WERI-Rb-1 (cell line): Measurements from ENCODE around the gene RALA.

Source experiments
- DNase-seq: peaks from one replicate; pipeline ENCODE4 v3.0.0-alpha.2; 2020
- H3K27ac ChIP-seq: fragments of 250-450 bp; sonication (Bioruptor Pico); 2 replicates; pipeline ENCODE4 v1.5.1; 2020; ENCODE audit warnings: mild to moderate bottlenecking, moderate library complexity
- H3K27me3 ChIP-seq: fragments of 250-450 bp; sonication (Bioruptor Pico); 2 replicates; pipeline ENCODE4 v1.5.1; 2021; ENCODE audit warnings: mild to moderate bottlenecking, low read depth, moderate library complexity; ENCODE audit not compliant: insufficient read depth, severe bottlenecking
- H3K36me3 ChIP-seq: fragments of 250-450 bp; sonication (Bioruptor Pico); 2 replicates; pipeline ENCODE4 v1.5.1; 2020; ENCODE audit warnings: mild to moderate bottlenecking, moderate library complexity
- H3K4me3 ChIP-seq: 2 replicates; pipeline ENCODE4 v1.5.1; 2011; ENCODE audit warnings: low read depth, mild to moderate bottlenecking, control low read depth, low read length
- H3K9me3 ChIP-seq: fragments of 250-450 bp; sonication (Bioruptor Pico); 2 replicates; pipeline ENCODE4 v1.5.1; 2021; ENCODE audit warnings: mild to moderate bottlenecking, moderate library complexity; ENCODE audit not compliant: severe bottlenecking
- TF ChIP-seq, protein P1 (sequence below): IDR thresholded peaks from 2 replicates; pipeline ENCODE4 v1.5.1; 2011; ENCODE audit warnings: low read depth, mild to moderate bottlenecking, control low read depth, inconsistent platforms, low read length

The RALA gene

DNA sequence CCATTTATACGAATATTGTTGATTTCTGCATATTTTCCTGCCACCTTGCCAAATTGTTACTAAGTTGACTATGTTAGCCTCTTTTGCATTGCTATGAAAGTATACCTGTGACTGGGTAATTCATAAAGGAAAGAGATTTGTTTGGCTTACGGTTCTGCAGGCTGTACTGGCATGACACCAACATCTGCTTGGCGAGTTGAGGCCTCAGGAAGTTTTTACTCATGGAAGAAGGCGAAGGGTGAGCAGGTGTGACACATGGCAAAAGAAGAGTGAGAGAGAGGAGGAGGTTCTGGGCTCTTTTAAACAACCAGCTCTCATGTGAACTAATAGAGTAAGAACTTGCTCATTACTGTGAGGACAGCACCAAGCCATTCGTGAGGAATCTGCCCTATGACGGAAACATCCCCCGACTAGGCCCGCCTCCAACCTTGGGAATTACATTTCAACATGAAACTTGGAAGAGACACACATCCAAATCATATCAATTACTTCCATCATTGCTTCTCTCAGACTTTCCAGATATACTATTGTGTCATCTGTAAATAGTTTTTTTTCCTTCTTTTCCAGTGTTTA lies 8.4 kb downstream of the RALA start:
- no peak for DNase-seq
- H3K27me3 ChIP-seq: no peaks in the 10 kb centered on the region
- no peaks in the 10 kb centered on the region for H3K9me3 ChIP-seq
- peaks cover 25% of the 10 kb centered on the region for H3K36me3 ChIP-seq
- no peak overlapping the region for H3K27ac ChIP-seq
- H3K4me3 ChIP-seq: no peak overlapping the region
- TF ChIP-seq, protein P1, sequence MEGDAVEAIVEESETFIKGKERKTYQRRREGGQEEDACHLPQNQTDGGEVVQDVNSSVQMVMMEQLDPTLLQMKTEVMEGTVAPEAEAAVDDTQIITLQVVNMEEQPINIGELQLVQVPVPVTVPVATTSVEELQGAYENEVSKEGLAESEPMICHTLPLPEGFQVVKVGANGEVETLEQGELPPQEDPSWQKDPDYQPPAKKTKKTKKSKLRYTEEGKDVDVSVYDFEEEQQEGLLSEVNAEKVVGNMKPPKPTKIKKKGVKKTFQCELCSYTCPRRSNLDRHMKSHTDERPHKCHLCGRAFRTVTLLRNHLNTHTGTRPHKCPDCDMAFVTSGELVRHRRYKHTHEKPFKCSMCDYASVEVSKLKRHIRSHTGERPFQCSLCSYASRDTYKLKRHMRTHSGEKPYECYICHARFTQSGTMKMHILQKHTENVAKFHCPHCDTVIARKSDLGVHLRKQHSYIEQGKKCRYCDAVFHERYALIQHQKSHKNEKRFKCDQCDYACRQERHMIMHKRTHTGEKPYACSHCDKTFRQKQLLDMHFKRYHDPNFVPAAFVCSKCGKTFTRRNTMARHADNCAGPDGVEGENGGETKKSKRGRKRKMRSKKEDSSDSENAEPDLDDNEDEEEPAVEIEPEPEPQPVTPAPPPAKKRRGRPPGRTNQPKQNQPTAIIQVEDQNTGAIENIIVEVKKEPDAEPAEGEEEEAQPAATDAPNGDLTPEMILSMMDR: no peak

DNA sequence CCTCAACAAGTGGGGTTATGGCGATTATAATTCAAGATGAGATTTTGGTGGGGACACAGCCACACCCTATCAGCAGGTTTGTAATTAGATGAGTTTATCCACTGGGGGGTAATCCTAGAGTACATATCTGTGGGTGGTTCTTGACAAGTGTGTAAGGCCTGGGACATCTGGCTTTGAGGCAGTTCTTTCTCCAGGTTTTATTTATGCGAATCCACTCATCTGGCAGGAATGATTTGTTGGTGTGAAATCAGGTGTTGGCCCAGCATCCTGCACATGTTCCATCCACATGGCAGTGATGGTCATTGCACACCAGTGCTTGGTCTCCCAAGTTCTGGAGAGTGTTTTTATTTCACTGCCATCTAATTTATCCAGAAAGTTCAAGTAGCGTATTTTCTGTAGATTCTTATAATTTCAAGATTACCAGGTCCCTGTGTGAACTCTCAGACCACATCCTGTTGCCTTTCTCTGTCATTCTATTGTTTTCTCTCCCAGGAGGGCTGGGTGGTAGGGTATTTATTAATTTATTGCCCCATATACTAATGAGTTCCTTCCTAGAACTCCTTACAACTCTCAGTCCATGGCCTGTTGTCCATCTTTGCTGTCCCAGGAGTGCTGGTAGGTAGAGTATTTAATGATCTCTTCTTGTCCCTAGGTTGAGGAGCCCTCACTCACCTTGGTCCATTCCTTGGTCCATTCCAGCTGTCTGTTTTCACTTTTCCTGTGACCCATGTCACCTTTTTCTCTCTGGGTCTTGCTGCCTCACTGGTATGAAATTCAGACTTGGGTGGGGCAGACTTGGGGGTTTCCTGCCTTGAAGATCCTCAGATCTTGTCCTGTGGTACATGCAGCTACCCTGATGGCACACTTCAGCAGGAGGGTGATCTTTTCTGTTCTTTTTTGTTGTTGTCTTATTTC lies 10.4 kb downstream of the RALA start:
- Histone ChIP-seq H3K27me3 (no peaks in the 10 kb centered on the region), H3K36me3 (peaks cover 25% of the 10 kb centered on the region)
- DNase-seq: no peak

DNA sequence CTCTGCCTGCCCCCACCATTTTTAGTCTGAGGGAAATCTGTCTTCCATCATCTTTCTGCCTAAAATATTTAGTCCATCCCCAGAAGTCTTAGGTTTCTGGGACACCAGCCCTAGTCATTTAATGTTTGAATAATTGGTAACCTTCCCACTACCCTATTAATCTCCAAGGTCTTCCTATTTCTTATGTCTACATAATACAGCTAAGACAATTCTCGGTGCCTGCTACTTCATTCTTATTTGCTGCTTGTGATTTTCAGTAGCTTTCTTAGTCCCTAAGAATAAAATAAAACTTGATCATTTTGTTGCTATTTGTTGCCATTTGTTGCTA lies 11.1 kb downstream of the RALA start:
- no peaks in the 10 kb centered on the region for H3K27me3 ChIP-seq
- TF ChIP-seq, protein P1: no peak
- no peaks in the 10 kb centered on the region for H3K9me3 ChIP-seq
- peaks cover 22% of the 10 kb centered on the region for H3K36me3 ChIP-seq
- no peak overlapping the region for H3K4me3 ChIP-seq
- H3K27ac ChIP-seq: no peak overlapping the region
- DNase-seq: no peak

More for the DNA sequence above, 10.4 kb downstream of the RALA start:
- H3K27ac ChIP-seq: no peak overlapping the region
- no peak overlapping the region for H3K4me3 ChIP-seq
- H3K9me3 ChIP-seq: no peaks in the 10 kb centered on the region
- TF ChIP-seq, protein P1: no peak

DNA sequence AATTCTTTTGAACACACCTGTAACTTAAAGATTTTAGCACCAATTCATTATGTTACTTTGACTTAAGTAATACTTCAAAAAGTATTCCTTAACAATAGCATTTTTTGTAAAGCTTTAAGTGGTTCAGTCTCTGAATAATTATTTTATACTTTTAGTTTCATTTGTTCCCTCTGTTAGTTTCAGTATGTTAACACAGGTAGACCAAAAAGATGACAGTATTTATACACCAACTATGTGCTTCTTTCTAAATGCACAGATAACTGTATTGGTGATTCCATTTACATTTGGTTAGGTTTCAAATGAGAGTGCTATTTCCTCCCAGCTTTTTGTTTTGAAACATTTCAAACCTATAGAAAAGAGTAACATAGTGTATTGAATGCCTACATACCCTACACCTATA lies 14.0 kb downstream of the RALA start:
- no peaks in the 10 kb centered on the region for H3K27me3 ChIP-seq
- H3K27ac ChIP-seq: no peak overlapping the region
- no peaks in the 10 kb centered on the region for H3K9me3 ChIP-seq
- TF ChIP-seq, protein P1: no peak
- no peak for DNase-seq
- peaks cover 9% of the 10 kb centered on the region for H3K36me3 ChIP-seq
- H3K4me3 ChIP-seq: no peak overlapping the region

DNA sequence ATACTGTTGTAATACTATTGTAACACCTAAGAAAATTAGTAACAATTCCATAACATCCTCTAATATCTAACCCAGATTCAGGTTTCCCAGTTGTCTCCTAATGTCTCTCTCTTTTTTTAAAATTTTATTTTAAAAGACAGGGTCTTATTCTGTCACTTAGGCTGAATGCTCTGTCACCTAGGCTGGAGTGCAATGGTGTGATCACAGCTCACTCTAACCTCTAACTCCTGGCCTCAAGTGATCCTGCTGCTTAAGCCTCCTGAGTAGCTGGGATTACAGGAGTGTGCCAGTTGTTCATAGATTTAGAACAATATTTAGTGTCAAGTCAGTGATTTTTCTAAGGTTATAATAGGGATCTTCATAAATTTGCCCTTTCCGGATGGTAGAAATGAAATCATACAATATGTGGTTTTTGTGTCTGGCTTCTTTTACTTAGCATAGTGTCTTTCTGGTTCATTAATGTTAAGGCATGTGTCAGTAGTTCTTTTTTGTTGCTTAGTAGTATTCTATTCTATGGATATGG lies 14.7 kb downstream of the RALA start:
- no peaks in the 10 kb centered on the region for H3K27me3 ChIP-seq
- H3K4me3 ChIP-seq: no peak overlapping the region
- peak; percentile 48 for DNase-seq
- H3K9me3 ChIP-seq: no peaks in the 10 kb centered on the region
- H3K36me3 ChIP-seq: peaks cover 9% of the 10 kb centered on the region
- H3K27ac ChIP-seq: no peak overlapping the region
- TF ChIP-seq, protein P1: no peak
